OCI-LY3 (cell line): Measurements from ENCODE around the gene FRYL.

Experiments
- H2AFZ ChIP-seq: fragments of 200-600, 300-600 bp; shearing (Covaris generic); 2 replicates; pipeline ENCODE4 v1.6.0; 2014; ENCODE audit warnings: antibody characterized with exemption, low read depth, low read length
- H3K27ac ChIP-seq: fragments of 200-600, 300-600 bp; sonication (generic); 2 replicates; pipeline ENCODE4 v1.5.1; 2014; ENCODE audit warnings: mild to moderate bottlenecking, low read length, moderate library complexity, mixed read lengths
- H3K27me3 ChIP-seq: fragments of 200-600, 300-600 bp; sonication (generic); 2 replicates; pipeline ENCODE4 v1.6.1; 2014; ENCODE audit warnings: low read depth, low read length, mixed read lengths
- H3K36me3 ChIP-seq: fragments of 200-600, 300-600 bp; sonication (generic); replicated peaks from 2 replicates; pipeline ENCODE3; 2014; ENCODE audit warnings: low read depth, low read length, mixed read lengths
- H3K4me1 ChIP-seq: fragments of 300-600, 200-600 bp; sonication (generic); 2 replicates; pipeline ENCODE4 v1.6.1; 2014; ENCODE audit warnings: low read length, mixed read lengths
- H3K4me2 ChIP-seq: fragments of 200-600, 300-600 bp; sonication (generic); 2 replicates; pipeline ENCODE4 v1.6.1; 2014; ENCODE audit warnings: low read length, mixed read lengths
- H3K4me3 ChIP-seq: fragments of 300-600, 200-600 bp; sonication (generic); 2 replicates; pipeline ENCODE4 v1.5.1; 2014; ENCODE audit warnings: antibody characterized with exemption, mild to moderate bottlenecking, low read length, moderate library complexity
- H3K79me2 ChIP-seq: fragments of 300-600, 200-600 bp; shearing (Covaris generic); 2 replicates; pipeline ENCODE4 v1.6.1; 2014; ENCODE audit warnings: mild to moderate bottlenecking, low read length, mixed read lengths
- H3K9ac ChIP-seq: fragments of 300-600, 200-600 bp; shearing (Covaris generic); 2 replicates; pipeline ENCODE4 v1.6.0; 2014; ENCODE audit warnings: mild to moderate bottlenecking, low read length, moderate library complexity
- H3K9me3 ChIP-seq: fragments of 200-600, 300-600 bp; shearing (Covaris generic); 2 replicates; pipeline ENCODE4 v1.6.1; 2014; ENCODE audit warnings: low read length, mixed read lengths; ENCODE audit not compliant: insufficient read depth
- H4K20me1 ChIP-seq: fragments of 200-600, 300-600 bp; sonication (generic); 2 replicates; pipeline ENCODE4 v1.6.1; 2016; ENCODE audit warnings: low read length, mixed read lengths; ENCODE audit not compliant: insufficient read depth
- EZH2phosphoT487 ChIP-seq: fragments of 200-600 bp; shearing (Covaris generic); IDR thresholded peaks from 2 replicates; pipeline ENCODE4 v1.6.1; 2018; ENCODE audit warnings: antibody characterized with exemption, mixed run types, low read depth
- TF ChIP-seq, protein P1 (sequence below): fragments of 200-600, 300-600 bp; sonication (generic); IDR thresholded peaks from 2 replicates; pipeline ENCODE4 v1.5.1; 2014; ENCODE audit warnings: antibody characterized with exemption, low read length, low read depth

Gene FRYL

DNA sequence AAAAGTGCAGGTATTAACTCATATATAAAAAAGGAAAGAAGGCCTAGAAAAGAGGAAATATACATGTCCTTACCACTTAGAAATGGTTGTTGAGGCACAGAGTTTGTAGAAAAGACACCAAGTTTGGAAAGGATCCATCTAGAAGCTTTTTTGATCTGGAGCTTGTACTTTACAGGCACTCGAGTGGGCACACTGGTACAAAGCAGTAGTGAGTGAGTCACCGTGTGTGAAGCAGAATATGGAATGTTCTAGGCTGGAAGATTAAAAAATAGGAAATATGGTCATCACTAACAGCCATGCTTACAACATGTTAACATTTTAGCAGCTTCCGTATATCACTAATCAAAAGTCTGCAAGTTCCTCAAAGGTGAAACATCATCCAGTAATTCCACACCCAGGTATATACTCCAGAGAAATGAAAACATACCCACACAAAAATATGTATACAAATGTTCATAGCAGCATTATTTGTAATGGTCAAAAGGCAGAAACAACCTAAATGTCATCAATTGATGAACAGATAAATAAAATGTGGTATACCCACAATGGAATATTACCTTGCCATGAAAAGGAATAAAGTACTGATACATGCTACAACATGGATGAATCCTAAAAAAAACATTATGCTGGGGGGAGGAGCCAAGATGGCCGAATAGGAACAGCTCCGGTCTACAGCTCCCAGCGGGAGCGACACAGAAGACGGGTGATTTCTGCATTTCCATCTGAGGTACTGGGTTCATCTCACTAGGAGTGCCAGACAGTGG, 69.5 kb downstream of the FRYL start:
- Histone ChIP-seq H3K79me2 (no peaks in the 10 kb centered on the region), H3K4me2 (no peak overlapping the region), H3K9me3 (no peaks in the 10 kb centered on the region), H3K27ac (no peak overlapping the region), H3K4me1 (no peaks in the 10 kb centered on the region), H4K20me1 (0 out of 2 replicates have a peak, but pooled peaks cover 4% of the 10 kb centered on the region), H3K9ac (no peak overlapping the region), H3K4me3 (no peak overlapping the region), H3K36me3 (peaks cover 3% of the 10 kb centered on the region), H3K27me3 (no peaks in the 10 kb centered on the region), H2AFZ (no peak overlapping the region)
- TF ChIP-seq, protein P1, sequence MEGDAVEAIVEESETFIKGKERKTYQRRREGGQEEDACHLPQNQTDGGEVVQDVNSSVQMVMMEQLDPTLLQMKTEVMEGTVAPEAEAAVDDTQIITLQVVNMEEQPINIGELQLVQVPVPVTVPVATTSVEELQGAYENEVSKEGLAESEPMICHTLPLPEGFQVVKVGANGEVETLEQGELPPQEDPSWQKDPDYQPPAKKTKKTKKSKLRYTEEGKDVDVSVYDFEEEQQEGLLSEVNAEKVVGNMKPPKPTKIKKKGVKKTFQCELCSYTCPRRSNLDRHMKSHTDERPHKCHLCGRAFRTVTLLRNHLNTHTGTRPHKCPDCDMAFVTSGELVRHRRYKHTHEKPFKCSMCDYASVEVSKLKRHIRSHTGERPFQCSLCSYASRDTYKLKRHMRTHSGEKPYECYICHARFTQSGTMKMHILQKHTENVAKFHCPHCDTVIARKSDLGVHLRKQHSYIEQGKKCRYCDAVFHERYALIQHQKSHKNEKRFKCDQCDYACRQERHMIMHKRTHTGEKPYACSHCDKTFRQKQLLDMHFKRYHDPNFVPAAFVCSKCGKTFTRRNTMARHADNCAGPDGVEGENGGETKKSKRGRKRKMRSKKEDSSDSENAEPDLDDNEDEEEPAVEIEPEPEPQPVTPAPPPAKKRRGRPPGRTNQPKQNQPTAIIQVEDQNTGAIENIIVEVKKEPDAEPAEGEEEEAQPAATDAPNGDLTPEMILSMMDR, result no peak
- TF ChIP-seq EZH2phosphoT487, result no peak

DNA sequence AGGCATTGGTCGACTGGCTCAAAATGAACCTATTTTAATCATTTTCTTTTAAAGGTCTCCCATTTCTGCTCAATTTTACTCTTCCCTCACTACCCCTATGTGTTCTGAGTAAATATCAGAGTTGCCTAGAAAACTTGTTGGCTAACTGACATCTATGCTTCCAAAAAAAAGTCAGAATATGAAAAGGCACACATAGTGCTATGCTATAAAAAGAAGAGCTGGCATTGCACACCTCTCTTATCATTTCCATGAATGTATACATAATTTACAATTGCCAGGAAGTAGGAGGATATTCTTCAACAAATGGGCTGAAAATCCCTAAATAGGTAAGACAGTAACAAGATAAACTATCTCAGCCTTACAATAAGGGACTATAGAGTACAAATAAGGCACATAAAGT, 70.2 kb downstream of the FRYL start:
- no peak overlapping the region for H3K4me2 ChIP-seq
- H2AFZ ChIP-seq, result no peak overlapping the region
- H3K27me3 ChIP-seq, result no peaks in the 10 kb centered on the region
- TF ChIP-seq, protein P1, result no peak
- TF ChIP-seq EZH2phosphoT487, result no peak
- H3K9ac ChIP-seq, result no peak overlapping the region
- H3K9me3 ChIP-seq, result no peaks in the 10 kb centered on the region
- H3K79me2 ChIP-seq, result no peaks in the 10 kb centered on the region
- H3K36me3 ChIP-seq, result peaks cover 3% of the 10 kb centered on the region
- H3K4me1 ChIP-seq, result no peaks in the 10 kb centered on the region
- H3K4me3 ChIP-seq, result no peak overlapping the region
- 0 out of 2 replicates have a peak, but pooled peaks cover 4% of the 10 kb centered on the region for H4K20me1 ChIP-seq
- H3K27ac ChIP-seq, result no peak overlapping the region

DNA sequence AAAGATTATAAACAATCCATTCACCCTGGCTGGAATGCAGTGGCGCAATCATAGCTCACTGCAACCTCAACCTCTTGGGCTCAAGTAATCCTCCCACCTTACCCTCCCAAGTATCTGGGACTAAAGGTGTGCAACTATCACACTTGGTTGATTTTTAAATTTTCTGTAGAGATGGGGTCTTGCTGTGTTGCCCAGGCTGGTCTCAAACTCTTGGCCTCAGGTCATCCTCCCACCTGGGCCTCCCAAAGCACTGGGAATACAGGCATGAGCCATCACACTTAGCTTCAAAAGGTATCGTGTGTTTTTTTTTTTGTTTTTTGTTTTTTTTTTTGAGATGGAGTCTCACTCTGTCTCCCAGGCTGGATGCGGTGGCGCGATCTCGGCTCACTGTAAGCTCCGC, 71.5 kb downstream of the FRYL start:
- Histone ChIP-seq H3K4me1 (no peaks in the 10 kb centered on the region), H3K9me3 (no peaks in the 10 kb centered on the region), H3K79me2 (no peaks in the 10 kb centered on the region), H3K27me3 (no peaks in the 10 kb centered on the region), H3K27ac (no peak overlapping the region), H3K4me2 (no peak overlapping the region), H3K9ac (no peak overlapping the region), H3K4me3 (no peak overlapping the region), H3K36me3 (peaks cover 3% of the 10 kb centered on the region), H4K20me1 (0 out of 2 replicates have a peak, but pooled peaks cover 4% of the 10 kb centered on the region), H2AFZ (no peak overlapping the region)
- no peak for TF ChIP-seq EZH2phosphoT487
- TF ChIP-seq, protein P1, result no peak

DNA sequence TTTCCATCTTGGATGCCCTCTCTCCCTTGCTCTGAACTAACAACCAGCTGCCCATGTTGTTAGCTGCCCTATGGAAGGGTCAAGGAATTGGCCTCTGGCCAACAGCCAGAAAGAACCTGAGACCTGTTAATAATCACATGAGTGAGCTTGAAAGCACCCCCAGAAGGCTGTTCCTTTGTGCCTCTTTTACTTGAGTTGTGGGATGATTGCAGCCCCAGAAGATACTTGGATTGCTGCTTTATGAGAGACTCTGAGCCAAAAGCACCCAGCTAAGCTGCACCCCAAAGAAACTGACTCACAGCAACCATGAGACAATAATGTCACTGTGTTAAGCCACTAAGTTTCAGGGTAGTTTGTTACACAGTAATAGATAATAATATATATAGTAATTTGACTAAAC, 73.3 kb downstream of the FRYL start:
- H3K9me3 ChIP-seq, result no peaks in the 10 kb centered on the region
- 0 out of 2 replicates have a peak, but pooled peaks cover 7% of the 10 kb centered on the region for H4K20me1 ChIP-seq
- no peak overlapping the region for H3K27ac ChIP-seq
- no peak overlapping the region for H3K4me3 ChIP-seq
- no peak for TF ChIP-seq EZH2phosphoT487
- TF ChIP-seq, protein P1, result no peak
- H3K79me2 ChIP-seq, result no peaks in the 10 kb centered on the region; the same call in 1 of the 2 replicates
- no peaks in the 10 kb centered on the region for H3K27me3 ChIP-seq
- H3K4me1 ChIP-seq, result no peaks in the 10 kb centered on the region
- no peak overlapping the region for H3K9ac ChIP-seq
- H3K36me3 ChIP-seq, result peaks cover 3% of the 10 kb centered on the region
- no peak overlapping the region for H2AFZ ChIP-seq
- H3K4me2 ChIP-seq, result no peak overlapping the region
